CD14-positive monocyte (primary cell): ENCODE results near the gene CPS1. TPM values are rescaled to one million over a fixed set of nuclear protein-coding genes. Genes with fewer than 3 reads are reported as not detected.

ENCODE experiments used
- DNase-seq, 3 donors: peaks; one replicate each; pipeline ENCODE4 v3.0.0-alpha.2; 2011 to 2022
- H2AFZ ChIP-seq: 2 replicates; pipeline ENCODE4 v1.6.0; 2012; ENCODE audit warnings: mild to moderate bottlenecking, low read depth, low read length, inconsistent platforms; ENCODE audit not compliant: insufficient read depth, poor library complexity, severe bottlenecking
- H3K27ac ChIP-seq, 2 donors: 1 replicate in 1 of 2; 2 replicates in 1 of 2; pipeline ENCODE4 v1.5.1; 2012 to 2013; ENCODE audit warnings: low read length in 2 of 2, control low read depth in 1 of 2, inconsistent platforms in 1 of 2, low read depth in 1 of 2, mild to moderate bottlenecking in 1 of 2
- H3K27me3 ChIP-seq, 2 donors: one replicate each; pipeline versions ENCODE4 v1.6.0 to v1.6.1; 2011 to 2013; ENCODE audit warnings: low read length in 2 of 2; ENCODE audit not compliant: control insufficient read depth in 2 of 2, insufficient read depth in 2 of 2
- H3K36me3 ChIP-seq, 2 donors: replicated peaks in 1 of 2; 1 replicate in 1 of 2; 2 replicates in 1 of 2; pipeline versions ENCODE4 v1.5.1 to v1.6.1; 2012 to 2013; ENCODE audit warnings: low read length in 2 of 2, control low read depth in 1 of 2, inconsistent platforms in 1 of 2, mild to moderate bottlenecking in 1 of 2; ENCODE audit not compliant: insufficient read depth in 2 of 2, control insufficient read depth in 1 of 2
- H3K4me1 ChIP-seq, 2 donors: 1 replicate in 1 of 2; 2 replicates in 1 of 2; pipeline versions ENCODE4 v1.5.1 to v1.6.1; 2012 to 2013; ENCODE audit warnings: low read length in 2 of 2, control low read depth in 1 of 2, inconsistent platforms in 1 of 2, mild to moderate bottlenecking in 1 of 2, moderate library complexity in 1 of 2; ENCODE audit not compliant: insufficient read depth in 2 of 2, control insufficient read depth in 1 of 2
- H3K4me2 ChIP-seq: replicated peaks from 2 replicates; pipeline ENCODE3; 2012; ENCODE audit warnings: low read length, moderate library complexity, mild to moderate bottlenecking; ENCODE audit not compliant: poor library complexity, severe bottlenecking; ENCODE audit errors: extremely low read depth
- H3K4me3 ChIP-seq, 3 experiments: fragments of 200-600 bp in 1 of 3; sonication (generic) in 1 of 3; replicated peaks in 1 of 3; 1 replicate in 2 of 3; 2 replicates in 1 of 3; pipeline ENCODE4 v1.5.1; 2011 to 2013; ENCODE audit warnings: low read length in 3 of 3, mild to moderate bottlenecking in 3 of 3, control low read depth in 2 of 3, low read depth in 2 of 3, inconsistent platforms in 1 of 3, moderate library complexity in 1 of 3
- H3K79me2 ChIP-seq: 2 replicates; pipeline ENCODE4 v1.6.0; 2012; ENCODE audit warnings: mild to moderate bottlenecking, control low read depth, inconsistent platforms, low read length, moderate library complexity; ENCODE audit not compliant: insufficient read depth
- H3K9ac ChIP-seq: 2 replicates; pipeline ENCODE4 v1.6.0; 2017; ENCODE audit warnings: low read length, mild to moderate bottlenecking; ENCODE audit not compliant: insufficient read depth, poor library complexity, severe bottlenecking
- H3K9me3 ChIP-seq, 2 donors: replicated peaks in 1 of 2; 1 replicate in 1 of 2; 2 replicates in 1 of 2; pipeline versions ENCODE4 v1.5.1 to v1.6.1; 2012 to 2013; ENCODE audit warnings: low read length in 2 of 2, control low read depth in 1 of 2; ENCODE audit not compliant: control insufficient read depth in 1 of 2, insufficient read depth in 1 of 2
- H4K20me1 ChIP-seq: 2 replicates; pipeline ENCODE4 v1.6.0; 2012; ENCODE audit warnings: mild to moderate bottlenecking, low read length, control low read depth, moderate library complexity; ENCODE audit not compliant: insufficient read depth
- H3K27ac Mint-ChIP-seq, 7 donors: one replicate each; pipeline ENCODE4 v1.8.0; 2020; ENCODE audit warnings: mild to moderate bottlenecking in 7 of 7, mixed read lengths in 7 of 7, moderate library complexity in 6 of 7, inconsistent platforms in 2 of 7
- H3K27me3 Mint-ChIP-seq, 3 donors: one replicate each; pipeline ENCODE4 v1.8.0; 2021 to 2022; ENCODE audit warnings: low read depth in 3 of 3, mild to moderate bottlenecking in 3 of 3, mixed read lengths in 3 of 3, moderate library complexity in 3 of 3, inconsistent platforms in 1 of 3
- H3K36me3 Mint-ChIP-seq, 2 donors: one replicate each; pipeline ENCODE4 v1.8.0; 2020; ENCODE audit warnings: mixed read lengths in 2 of 2, inconsistent platforms in 1 of 2, mild to moderate bottlenecking in 1 of 2
- H3K4me1 Mint-ChIP-seq: one replicate; pipeline ENCODE4 v1.8.0; 2020; ENCODE audit warnings: mild to moderate bottlenecking, mixed read lengths
- H3K4me3 Mint-ChIP-seq, 2 donors: one replicate each; pipeline ENCODE4 v1.8.0; 2020; ENCODE audit warnings: mild to moderate bottlenecking in 2 of 2, mixed read lengths in 2 of 2, moderate library complexity in 1 of 2
- H3K9me3 Mint-ChIP-seq, 7 donors: one replicate each; pipeline ENCODE4 v1.8.0; 2020 to 2022; ENCODE audit warnings: mixed read lengths in 7 of 7, mild to moderate bottlenecking in 6 of 7, moderate library complexity in 6 of 7, inconsistent platforms in 2 of 7
- CTCF ChIP-seq: fragments of 200-600 bp; IDR thresholded peaks from one replicate; pipeline ENCODE4 v1.8.0; 2022; ENCODE audit warnings: antibody characterized with exemption, mild to moderate bottlenecking
- WGBS: methylation state at CpG from one replicate; pipeline ENCODE4 v1.1.5; 2013; ENCODE audit warnings: missing lambda C conversion rate; ENCODE audit not compliant: insufficient coverage; 5-methylcytosine and 5-hydroxymethylcytosine counted together
- intact Hi-C, 2 donors: fragments of 100-400 bp; cut with micrococcal nuclease; formaldehyde crosslinking; loops; one replicate each; pipeline versions ENCODE4 v1.15.0 to v1.15.1; 2023
- polyA plus RNA-seq, 3 donors: library from polyadenylated mRNA; depleted of rRNA in 1 of 3; unstranded in 2 of 3; stranded (reverse) in 1 of 3; fragments of 300-500 nt in 2 of 3; fragments of >200 nt in 1 of 3; fragmentation: Illumina TruSeq in 2 of 3; gene quantifications; 1 replicate in 2 of 3; 2 replicates in 1 of 3; pipeline ENCODE4 v1.2.3, GENCODE V29; 2012 to 2021

CPS1 gene
- polyA plus RNA-seq, 3 donors = not detected

- no peak overlapping the region for H3K9ac ChIP-seq
- H3K9me3 ChIP-seq = no peaks in the 10 kb centered on the region
- no peaks in the 10 kb centered on the region for H3K4me1 ChIP-seq
- H3K27ac ChIP-seq = no peak overlapping the region
- no peaks in the 10 kb centered on the region for H4K20me1 ChIP-seq
- H3K4me3 ChIP-seq = no peak overlapping the region
- Mint-ChIP-seq H3K27ac (no peak overlapping the region), H3K4me3 (no peak overlapping the region), H3K27me3 (peaks cover 0 to 2% (median 0%) of the 10 kb centered on the region in 3 donors), H3K4me1 (no peaks in the 10 kb centered on the region), H3K9me3 (peaks cover 0 to 6% (median 1%) of the 10 kb centered on the region in 7 donors), H3K36me3 (no peaks in the 10 kb centered on the region)
- H3K36me3 ChIP-seq = no peaks in the 10 kb centered on the region
- no peak for DNase-seq
- H2AFZ ChIP-seq = no peak overlapping the region
- H3K79me2 ChIP-seq = no peaks in the 10 kb centered on the region
- intact Hi-C loops = no loop called here
- no peaks in the 10 kb centered on the region for H3K27me3 ChIP-seq
- no peak for TF ChIP-seq CTCF
- H3K4me2 ChIP-seq = no peak overlapping the region
These were observed 34.0 kb upstream of the CPS1 start for GRCh38 chr2:210522399-210522798.

DNA sequence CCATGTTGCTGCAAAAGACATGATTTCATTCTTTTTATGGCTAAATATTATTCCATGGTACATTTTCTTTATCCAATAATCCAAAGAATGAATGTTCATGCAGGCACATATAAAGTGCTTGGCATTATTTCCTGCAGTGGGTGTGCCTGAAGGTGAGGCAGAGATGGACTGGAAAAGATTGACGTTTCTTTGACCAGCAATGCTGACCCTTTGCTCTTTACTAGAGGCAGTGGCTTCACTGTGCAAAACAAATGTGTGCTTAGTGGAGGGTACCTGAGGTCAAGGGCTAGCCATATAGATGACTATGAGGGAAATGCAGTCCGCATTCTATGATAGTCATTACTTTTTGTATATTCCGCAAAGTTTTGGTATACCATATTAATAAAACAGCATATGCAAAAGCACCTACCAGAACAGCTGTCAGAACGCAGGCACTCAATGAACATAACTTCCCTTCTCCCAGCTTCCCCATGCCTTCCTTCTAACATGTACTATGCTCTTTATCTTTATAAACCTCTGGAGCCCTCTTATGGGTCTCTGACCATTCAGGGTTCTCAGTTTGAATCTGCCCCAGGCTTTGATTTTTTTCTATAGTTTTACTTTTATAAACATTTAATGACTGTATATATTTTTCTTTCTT is 32.6 kb upstream of the CPS1 start:
- Histone ChIP-seq H3K9ac (no peak overlapping the region), H2AFZ (no peak overlapping the region), H3K36me3 (no peaks in the 10 kb centered on the region), H3K27me3 (no peaks in the 10 kb centered on the region), H3K27ac (no peak overlapping the region), H3K4me3 (no peak overlapping the region), H3K79me2 (no peaks in the 10 kb centered on the region), H3K9me3 (no peaks in the 10 kb centered on the region), H3K4me2 (no peak overlapping the region), H4K20me1 (no peaks in the 10 kb centered on the region), H3K4me1 (no peaks in the 10 kb centered on the region)
- Mint-ChIP-seq H3K27ac (peak overlapping the region in 1 of 7 donors; percentile 39), H3K36me3 (no peaks in the 10 kb centered on the region), H3K4me1 (no peaks in the 10 kb centered on the region), H3K27me3 (no peaks in the 10 kb centered on the region), H3K4me3 (no peak overlapping the region), H3K9me3 (peaks cover 0 to 6% (median 1%) of the 10 kb centered on the region in 7 donors)
- TF ChIP-seq CTCF = no peak
- WGBS = 92% methylated on average over 3 of the region's 4 CpGs
- DNase-seq = no peak
- intact Hi-C loops = no loop called here
